GM18502 (cell line): ENCODE measurements around the gene SPHK1.

Source experiments
- ATAC-seq: cut with Tn5 transposase; IDR thresholded peaks from one replicate; pipeline ENCODE4 v1.9.1; 2021; ENCODE audit warnings: mild to moderate bottlenecking; ENCODE audit not compliant: unreplicated experiment, poor library complexity

The SPHK1 gene

GRCh38 chr17:76428511-76428910 is 44.1 kb downstream of the SPHK1 start:
- no peak for ATAC-seq

DNA sequence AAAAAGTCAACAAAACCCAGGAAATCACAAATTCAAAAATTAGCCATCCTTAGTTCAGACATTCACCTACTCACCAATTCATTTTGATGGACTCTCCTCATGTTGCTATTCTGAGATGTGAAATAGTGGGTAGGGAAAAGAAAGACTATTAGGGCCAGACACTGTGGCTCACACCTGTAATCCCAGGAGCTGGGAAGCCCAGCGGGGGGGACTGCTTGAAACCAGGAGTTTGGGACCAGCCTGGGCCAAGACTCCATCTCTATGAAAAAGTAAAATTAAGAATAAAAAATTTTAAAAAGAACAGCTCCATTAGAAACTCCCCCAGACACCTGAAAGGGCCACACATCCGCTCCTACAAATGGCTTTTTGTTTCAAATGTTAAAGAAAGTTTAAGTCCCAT is 47.1 kb downstream of the SPHK1 start:
- ATAC-seq: no peak

DNA sequence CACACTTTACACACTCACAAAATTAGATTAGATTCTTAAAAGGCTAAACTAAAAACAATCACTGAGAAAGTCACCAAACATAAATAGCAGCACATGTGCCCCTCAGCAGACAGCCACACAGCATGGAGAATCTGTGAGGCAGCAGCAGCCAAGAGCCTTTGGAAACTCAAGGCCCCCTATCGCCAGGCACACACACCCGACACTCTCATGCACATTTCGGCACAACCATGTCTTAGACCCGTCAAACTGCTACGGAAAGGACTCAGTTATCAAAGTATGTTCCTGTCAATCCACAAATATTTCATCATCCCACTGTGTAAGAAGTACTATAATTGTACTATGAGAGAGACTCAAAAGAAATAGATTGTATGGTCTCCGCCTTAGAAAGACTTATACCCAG is 47.6 kb downstream of the SPHK1 start:
- no peak for ATAC-seq

GRCh38 chr17:76432712-76433336 is 48.4 kb downstream of the SPHK1 start:
- no peak for ATAC-seq

DNA sequence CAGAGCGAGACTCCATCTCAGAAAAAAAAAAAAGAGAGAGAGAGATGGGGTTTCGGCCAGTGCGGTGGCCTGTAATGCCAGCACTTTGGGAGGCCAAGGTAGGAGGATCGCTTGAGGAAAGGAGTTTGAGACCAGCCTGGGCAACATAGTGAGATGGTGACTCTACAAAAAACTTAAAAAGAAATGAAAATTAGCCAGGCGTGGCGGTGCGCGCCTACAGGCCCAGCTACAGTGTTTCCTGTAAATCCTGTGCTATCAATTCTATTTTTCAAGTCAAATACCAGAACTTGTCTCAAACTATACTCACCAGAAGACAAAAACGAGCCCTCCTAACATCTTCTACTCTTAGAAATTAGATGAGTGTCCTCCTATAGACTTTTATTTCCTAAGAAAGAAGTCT is 49.3 kb downstream of the SPHK1 start:
- ATAC-seq: no peak

- ATAC-seq: no peak
Observed at GRCh38 chr17:76434870-76435269, 50.5 kb downstream of the SPHK1 start.

DNA sequence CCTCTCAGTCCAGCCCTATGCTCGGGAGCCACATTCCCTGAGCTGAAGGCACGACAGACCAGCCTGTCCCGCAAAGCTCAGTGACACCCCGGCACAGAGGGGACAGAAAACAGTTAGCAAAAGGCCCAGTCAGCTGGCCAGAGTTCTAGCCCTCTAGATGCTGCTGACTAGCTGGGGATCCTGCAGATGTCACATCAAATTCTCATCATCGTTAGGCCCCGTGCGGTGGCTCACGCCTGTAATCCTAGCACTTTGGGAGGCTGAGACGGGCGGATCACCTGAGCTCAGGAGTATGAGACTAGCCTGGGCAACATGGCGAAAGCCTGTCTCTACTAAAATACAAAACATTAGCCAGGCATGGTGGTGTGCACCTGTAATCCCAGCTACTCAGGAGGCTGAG is 51.3 kb downstream of the SPHK1 start:
- no peak for ATAC-seq
